HEK293 (cell line): ENCODE results near the gene TMEM181.

Experiments
- CTCF ChIP-seq: fragments of 450-650 bp; formaldehyde crosslinking; IDR thresholded peaks from 2 replicates; pipeline ENCODE4 v1.5.1; 2016; ENCODE audit warnings: missing biosample characterization, missing genetic modification characterization
- HIC1 ChIP-seq: fragments of 450-650 bp; formaldehyde crosslinking; IDR thresholded peaks from 2 replicates; pipeline ENCODE4 v1.5.1; 2016; ENCODE audit warnings: missing biosample characterization, missing genetic modification characterization
- YY1 ChIP-seq: fragments of 450-650 bp; formaldehyde crosslinking; IDR thresholded peaks from 2 replicates; pipeline ENCODE4 v1.5.1; 2018; ENCODE audit warnings: missing biosample characterization, missing genetic modification characterization
- ZBTB44 ChIP-seq: fragments of 450-650 bp; IDR thresholded peaks from 2 replicates; pipeline ENCODE4 v1.5.1; 2018; ENCODE audit warnings: missing biosample characterization, mild to moderate bottlenecking, missing genetic modification characterization
- ZNF24 ChIP-seq: fragments of 450-650 bp; formaldehyde crosslinking; IDR thresholded peaks from 2 replicates; pipeline ENCODE4 v1.5.1; 2016; ENCODE audit warnings: missing biosample characterization, missing genetic modification characterization
- ZNF544 ChIP-seq: fragments of 450-650 bp; formaldehyde crosslinking; IDR thresholded peaks from 2 replicates; pipeline ENCODE4 v1.5.0; 2017; ENCODE audit warnings: missing biosample characterization, missing genetic modification characterization

DNA sequence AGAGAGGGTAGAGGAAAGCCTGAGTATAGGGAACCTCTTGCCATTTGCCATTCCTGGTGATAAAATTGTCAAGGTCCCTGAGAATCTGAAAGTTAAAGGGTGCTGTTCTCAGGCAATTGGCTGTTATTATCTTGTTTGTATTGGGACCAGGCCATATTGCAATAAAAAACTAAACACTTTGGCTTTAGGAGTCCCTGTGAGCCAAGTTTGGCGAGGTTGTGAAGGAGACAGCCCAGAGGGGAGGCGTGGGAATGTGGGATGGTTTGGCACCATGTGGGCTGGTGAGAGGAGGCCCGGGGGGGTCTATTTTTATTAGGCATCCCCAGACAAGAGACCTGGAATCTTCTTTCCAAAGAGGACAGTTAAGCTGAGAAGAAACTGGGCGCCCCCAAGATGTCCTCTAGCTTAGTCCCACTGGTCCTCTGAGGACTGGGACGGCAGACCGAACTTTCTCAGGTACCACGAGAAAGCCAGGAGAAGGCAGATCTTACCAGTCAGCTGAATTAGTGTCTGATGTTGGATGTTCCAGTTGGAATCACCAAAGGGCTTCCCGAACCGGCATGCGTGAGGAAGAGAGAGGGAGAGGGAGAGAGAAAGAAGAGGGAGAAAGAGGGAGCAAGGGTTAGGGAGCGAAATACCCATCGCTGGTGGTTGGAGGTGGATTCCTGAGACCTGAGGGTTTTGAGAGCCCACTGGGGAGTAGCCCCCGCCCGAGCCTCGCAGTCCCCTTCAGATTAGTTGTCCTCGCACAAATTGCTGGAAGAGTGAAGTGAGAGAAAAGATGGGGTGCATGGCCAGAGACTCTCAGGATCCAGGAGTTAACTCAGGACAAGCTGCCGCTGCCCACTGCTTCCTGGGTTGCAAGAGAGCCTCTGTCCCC, 60.3 kb downstream of the TMEM181 start:
- TF ChIP-seq ZNF544 (tag by site-specific recombination), result no peak
- TF ChIP-seq CTCF (tag by site-specific recombination), result no peak
- TF ChIP-seq ZNF24 (tag by site-specific recombination), result no peak
- no peak for TF ChIP-seq ZBTB44 (tag by site-specific recombination)
- no peak for TF ChIP-seq HIC1
- TF ChIP-seq YY1, result no peak
